Pulmonary artery endothelial cell (primary cell): ENCODE measurements around the gene HIKESHI. TPM values are rescaled to one million over a fixed set of nuclear protein-coding genes. Genes with fewer than 3 reads are reported as not detected.

ENCODE experiments used
- DNase-seq: peaks from one replicate; pipeline ENCODE4 v3.0.0-alpha.2; 2011; ENCODE audit warnings: low read depth, low spot score
- total RNA-seq: library from RNA; depleted of rRNA; stranded (reverse); fragments of >200 nt; gene quantifications from 2 replicates; pipeline ENCODE4 v1.2.3, GENCODE V29; 2014

HIKESHI gene
- total RNA-seq, 1 donor from 2014 or later: 91.0 TPM

GRCh38 chr11:86374069-86374468 lies 72.0 kb downstream of the HIKESHI start:
- DNase-seq: no peak

GRCh38 chr11:86374586-86374985 lies 72.5 kb downstream of the HIKESHI start, which contains the start of gene CCDC81:
CCDC81 (plus strand) TSS chr11:86374887; CDS start chr11:86375164, 277 bp downstream.
- DNase-seq: no peak

DNA sequence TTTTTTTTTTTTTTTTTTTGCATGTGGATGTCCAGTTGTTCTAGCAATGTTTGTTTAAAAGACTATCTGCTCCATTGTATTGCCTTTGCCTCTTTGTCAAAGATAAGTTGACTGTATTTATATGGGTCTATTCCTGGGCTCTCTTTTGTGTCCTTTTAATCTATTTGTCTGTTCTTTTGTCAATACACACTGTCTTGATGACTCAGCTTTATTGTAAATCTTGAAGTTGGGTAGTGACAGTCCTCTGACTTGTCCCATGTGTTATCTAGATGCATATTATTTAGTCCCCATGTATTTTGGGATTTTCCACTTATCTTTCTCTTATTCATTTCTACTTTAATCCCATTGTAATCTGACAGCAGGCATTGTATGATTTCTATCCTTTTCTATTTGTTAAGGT lies 75.9 kb downstream of the HIKESHI start:
- DNase-seq: no peak

DNA sequence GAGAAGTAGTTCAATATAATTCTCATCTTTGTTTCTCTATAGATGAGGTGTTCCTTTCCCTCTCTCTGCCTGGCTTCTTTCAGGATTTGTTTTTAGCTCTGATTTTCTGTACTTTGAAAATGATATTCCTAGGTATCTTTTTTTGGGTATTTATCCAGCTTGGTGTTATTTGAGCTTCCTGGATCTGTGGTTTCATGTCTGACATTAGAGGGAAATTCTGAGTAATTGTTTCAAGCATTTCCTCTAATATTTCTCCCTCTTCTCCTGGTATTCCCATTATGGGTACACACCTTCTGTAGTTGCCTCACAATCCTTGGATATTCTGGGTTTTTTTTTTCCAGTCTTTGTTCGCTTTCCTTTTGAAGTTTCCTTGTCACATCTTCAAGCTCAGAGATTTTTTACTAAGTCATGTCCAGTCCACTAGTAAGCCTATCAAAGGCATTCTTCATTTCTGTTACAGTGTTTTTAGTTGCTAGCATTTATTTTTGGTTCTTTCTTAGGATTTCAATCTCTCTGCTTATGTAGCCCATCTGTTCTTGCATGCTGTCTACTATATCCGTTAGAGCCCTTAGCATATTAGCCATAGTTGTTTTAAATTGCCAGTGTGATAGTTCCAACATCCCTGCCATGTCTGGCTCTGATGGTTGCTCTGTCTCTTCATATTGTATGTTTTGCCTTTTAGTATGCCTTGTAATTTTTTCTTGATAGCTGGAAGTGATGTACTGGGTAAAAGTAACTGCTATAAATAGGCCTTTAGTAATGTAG lies 78.4 kb downstream of the HIKESHI start:
- DNase-seq: no peak

- DNase-seq: no peak
Measured at GRCh38 chr11:86383041-86383955, 81.3 kb downstream of the HIKESHI start.

GRCh38 chr11:86386283-86386682 lies 84.2 kb downstream of the HIKESHI start:
- DNase-seq: no peak

- no peak for DNase-seq
Measured at GRCh38 chr11:86386746-86387145, 84.7 kb downstream of the HIKESHI start.

DNA sequence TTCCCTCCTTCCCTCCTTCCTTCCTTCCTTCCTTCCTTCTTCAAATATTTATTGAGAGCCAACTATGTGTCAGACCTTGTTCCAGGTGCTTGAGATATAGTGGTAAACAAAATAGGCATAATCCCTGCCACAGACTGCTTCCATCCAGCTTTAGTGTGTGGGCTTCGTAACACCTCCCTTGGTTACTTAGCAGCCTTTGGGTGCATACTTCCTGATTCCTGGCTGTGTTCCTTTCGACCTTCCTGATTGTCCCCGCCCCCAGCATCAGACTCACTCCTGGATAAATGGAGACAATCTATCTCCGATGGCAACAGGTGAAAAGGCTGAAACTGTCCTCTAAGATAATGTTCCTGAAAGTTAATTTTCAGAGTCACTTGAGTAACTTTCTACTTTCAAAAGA lies 86.2 kb downstream of the HIKESHI start:
- DNase-seq: no peak

DNA sequence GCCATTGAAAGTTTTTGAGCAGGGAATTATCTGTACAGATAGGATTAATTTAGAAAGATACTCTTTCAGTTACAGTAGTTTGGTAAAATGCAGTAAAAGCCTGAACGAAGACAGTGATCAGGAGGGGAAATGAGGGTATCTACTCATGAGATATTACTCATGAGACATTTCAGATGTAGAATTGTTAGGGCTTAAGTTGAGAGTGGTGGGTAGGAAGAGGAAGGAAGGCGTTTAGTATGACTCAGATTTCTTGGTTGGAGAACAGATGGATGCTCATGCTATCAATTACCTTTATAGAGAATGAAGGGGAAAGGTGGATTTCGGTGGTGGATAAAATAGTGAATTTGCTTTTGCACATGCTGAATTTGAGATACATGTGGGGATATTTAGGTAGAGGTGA lies 88.4 kb downstream of the HIKESHI start:
- no peak for DNase-seq

DNA sequence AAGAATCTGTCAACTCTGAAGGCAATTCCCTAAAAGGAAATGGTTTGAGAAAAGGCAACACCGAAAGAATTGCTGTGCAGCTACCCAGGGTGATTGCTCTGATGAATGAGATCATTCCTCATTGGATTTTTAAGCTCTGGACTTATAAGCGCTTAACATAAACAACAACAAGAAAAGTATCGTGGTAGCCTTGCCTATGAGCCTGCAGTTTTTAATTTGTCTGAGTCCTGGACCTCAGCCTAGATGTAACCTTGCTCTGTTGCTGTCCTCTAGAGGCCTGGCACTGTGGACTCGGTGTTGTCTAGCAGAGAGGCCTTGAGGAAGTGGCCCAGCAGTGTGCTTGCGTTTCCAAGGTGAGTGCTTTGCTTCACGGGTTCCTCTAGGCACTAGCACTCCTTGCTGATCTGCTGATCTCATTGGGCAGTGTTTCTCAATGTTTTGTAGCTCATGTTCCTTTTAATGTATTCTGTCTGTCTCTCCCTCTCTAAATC lies 93.1 kb downstream of the HIKESHI start:
- no peak for DNase-seq

Other genes starting within 250 kb of the HIKESHI start
- 265 and 284 TPM in 2 replicates for gene PICALM, start 233.2 kb upstream of the HIKESHI start, total RNA-seq
- gene EED, start 57.5 kb upstream of the HIKESHI start, total RNA-seq: 18.7 and 27.7 TPM in 2 replicates
- gene CCDC81, start 72.6 kb downstream of the HIKESHI start, total RNA-seq: 0.53 and 0.60 TPM in 2 replicates